Ectodermal cell (in vitro differentiated cells): ENCODE data around the gene ETF1.
"Not testable (repeated sequence)": the region's sequence is repeated elsewhere in the genome, so short reads cannot be mapped to it uniquely, and the experiment has no call there.

Source experiments
- H3K27ac ChIP-seq: 2 replicates; pipeline ENCODE4 v1.7.0; 2013; ENCODE audit warnings: mild to moderate bottlenecking, low read depth, low read length; ENCODE audit not compliant: insufficient read depth, poor library complexity, severe bottlenecking
- H3K27me3 ChIP-seq: 2 replicates; pipeline ENCODE4 v1.7.0; 2013; ENCODE audit warnings: mild to moderate bottlenecking, low read length; ENCODE audit not compliant: insufficient read depth, control insufficient read depth, poor library complexity, severe bottlenecking
- H3K36me3 ChIP-seq: one replicate; pipeline ENCODE4 v1.7.0; 2013; ENCODE audit warnings: low read length; ENCODE audit not compliant: control insufficient read depth, insufficient read depth
- H3K4me1 ChIP-seq: one replicate; pipeline ENCODE4 v1.7.0; 2013; ENCODE audit warnings: low read length; ENCODE audit not compliant: control insufficient read depth, insufficient read depth
- H3K4me3 ChIP-seq: 2 replicates; pipeline ENCODE4 v1.7.0; 2013; ENCODE audit warnings: low read depth, low read length, control low read depth; ENCODE audit not compliant: insufficient read depth
- H3K9me3 ChIP-seq: 2 replicates; pipeline ENCODE4 v1.7.0; 2013; ENCODE audit warnings: mild to moderate bottlenecking, low read length, moderate library complexity; ENCODE audit not compliant: control insufficient read depth
- WGBS, 2 experiments: methylation state at CpG; one replicate each; pipeline ENCODE4 v1.1.7; 2013; ENCODE audit warnings: missing lambda C conversion rate in 2 of 2; 5-methylcytosine and 5-hydroxymethylcytosine counted together

The ETF1 gene

GRCh38 chr5:138507485-138507884 lies 35.6 kb downstream of the ETF1 start:
- WGBS, 2 experiments, result 97 to 98% methylated on average over 8 of the region's 8 CpGs
- H3K4me3 ChIP-seq, H3K27me3 ChIP-seq, H3K9me3 ChIP-seq, H3K27ac ChIP-seq, H3K4me1 ChIP-seq: not testable (repeated sequence)
- peaks cover 16% of the 10 kb centered on the region for H3K36me3 ChIP-seq

DNA sequence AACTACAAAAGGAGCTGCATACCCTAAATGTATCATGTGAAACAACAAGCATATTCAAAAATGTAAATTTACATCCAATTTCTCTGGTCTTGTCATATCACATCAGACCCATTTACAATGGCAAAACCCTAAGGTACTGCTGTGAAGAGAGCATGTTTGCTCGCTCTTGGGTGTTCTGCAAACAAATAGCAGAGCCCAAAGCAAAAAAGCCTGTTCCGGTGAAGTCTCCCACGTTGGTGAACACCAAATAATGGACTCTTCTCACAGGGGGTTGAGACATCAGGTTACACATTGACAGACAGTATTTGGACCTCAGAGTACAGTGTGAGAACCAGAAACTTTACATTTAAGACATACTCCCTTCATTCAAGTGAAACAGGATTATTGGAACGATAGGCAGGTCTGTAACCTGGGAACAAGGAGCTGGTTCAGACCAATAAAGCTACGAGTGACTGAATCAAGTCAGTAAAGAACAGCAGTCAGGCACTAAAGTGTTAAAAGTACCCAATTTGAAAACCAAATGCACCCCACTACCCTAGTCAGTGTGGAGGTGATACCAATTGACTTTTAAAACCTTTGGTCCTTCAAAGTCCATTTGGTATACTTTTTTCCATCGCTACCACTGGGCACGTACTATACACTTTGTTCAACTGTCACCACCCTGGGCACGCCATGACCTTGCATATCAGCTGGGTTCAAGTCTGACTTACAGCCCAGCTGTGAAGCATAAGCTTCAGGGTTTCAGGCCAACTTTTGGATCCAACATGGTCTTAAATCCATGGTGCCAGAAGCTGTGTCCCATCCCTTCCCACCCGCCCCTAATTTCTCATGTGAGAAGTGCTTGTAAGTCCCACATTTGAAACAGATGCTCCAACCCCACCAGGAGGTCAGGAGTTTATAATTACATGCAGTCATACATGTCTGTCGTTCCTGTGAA lies 36.4 kb downstream of the ETF1 start:
- no peaks in the 10 kb centered on the region for H3K27me3 ChIP-seq
- no peaks in the 10 kb centered on the region for H3K4me1 ChIP-seq
- H3K36me3 ChIP-seq, result peaks cover 14% of the 10 kb centered on the region
- WGBS, 2 experiments, result 95 to 96% methylated on average over 10 of the region's 10 CpGs
- H3K27ac ChIP-seq, result no peak overlapping the region
- no peaks in the 10 kb centered on the region for H3K9me3 ChIP-seq
- H3K4me3 ChIP-seq, result no peak overlapping the region

DNA sequence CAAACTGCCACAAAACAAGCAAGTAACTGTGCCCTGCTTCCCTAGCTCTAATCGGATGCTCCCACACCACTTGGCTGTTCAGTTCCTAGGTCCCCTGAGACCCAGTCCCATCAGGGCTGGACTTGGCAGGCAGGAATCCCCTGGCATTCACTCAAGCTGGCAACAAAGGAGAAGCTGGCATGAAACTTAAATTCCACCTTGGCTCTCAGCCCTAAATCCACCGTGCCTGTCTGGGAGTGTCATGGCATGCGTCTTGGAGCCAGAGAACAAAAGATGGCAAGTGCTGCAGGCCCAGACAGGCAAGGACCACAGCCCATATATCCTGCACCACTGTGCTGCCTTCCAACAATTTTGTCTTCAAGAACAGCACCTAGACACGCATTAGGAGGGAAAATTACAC lies 38.2 kb downstream of the ETF1 start:
- 90 to 94% methylated on average over 4 of the region's 4 CpGs for WGBS, 2 experiments
- Histone ChIP-seq H3K4me3 (no peak overlapping the region), H3K9me3 (no peaks in the 10 kb centered on the region), H3K27me3 (no peaks in the 10 kb centered on the region), H3K27ac (no peak overlapping the region), H3K4me1 (no peaks in the 10 kb centered on the region), H3K36me3 (peaks cover 4% of the 10 kb centered on the region)

DNA sequence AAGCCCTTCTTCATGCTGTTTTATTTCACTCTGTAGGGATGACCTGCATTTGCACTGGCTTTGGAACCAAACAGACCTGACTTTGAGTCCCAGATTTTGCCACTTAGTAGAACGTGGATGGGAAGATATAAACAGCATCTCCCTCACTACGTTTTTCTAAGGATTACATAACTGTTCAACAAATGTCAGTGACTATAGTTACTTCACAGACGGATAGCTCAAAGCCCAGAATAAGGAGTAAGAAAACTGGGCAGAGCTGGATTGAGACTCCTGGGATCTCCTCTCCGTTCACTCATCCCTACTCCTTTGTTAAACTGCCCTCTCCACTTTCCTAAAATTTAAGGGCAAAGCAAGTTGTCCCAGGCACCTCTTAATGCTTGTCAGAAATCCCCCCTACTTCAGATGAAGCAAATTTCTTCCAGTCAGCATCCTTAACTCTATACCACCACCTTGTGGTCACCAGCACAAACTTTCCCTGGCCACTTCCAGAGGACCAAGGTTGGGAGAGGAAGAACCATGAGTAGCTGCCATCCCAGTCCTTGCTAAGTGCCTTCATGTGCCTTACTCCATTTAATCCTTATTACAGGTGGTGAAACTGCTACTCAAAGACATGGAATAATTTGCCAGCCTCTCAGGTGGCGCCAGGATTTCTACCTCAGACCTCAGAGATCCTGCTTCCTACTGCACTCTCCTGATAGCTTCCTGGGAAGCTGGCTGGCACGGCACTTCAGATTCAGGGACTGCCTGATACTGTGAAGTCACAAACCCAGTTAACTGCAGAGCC lies 39.4 kb downstream of the ETF1 start:
- H3K36me3 ChIP-seq, result peaks cover 4% of the 10 kb centered on the region
- WGBS, 2 experiments, result 50 to 51% methylated on average over 6 of the region's 6 CpGs
- H3K4me1 ChIP-seq, result no peaks in the 10 kb centered on the region
- no peaks in the 10 kb centered on the region for H3K9me3 ChIP-seq
- no peak overlapping the region for H3K4me3 ChIP-seq
- no peak overlapping the region for H3K27ac ChIP-seq
- H3K27me3 ChIP-seq, result no peaks in the 10 kb centered on the region

GRCh38 chr5:138502521-138502920 lies 40.5 kb downstream of the ETF1 start:
- H3K36me3 ChIP-seq, result no peaks in the 10 kb centered on the region
- 88 to 91% methylated on average over 11 of the region's 11 CpGs for WGBS, 2 experiments
- H3K27me3 ChIP-seq, result no peaks in the 10 kb centered on the region
- no peak overlapping the region for H3K27ac ChIP-seq
- H3K4me3 ChIP-seq, result no peak overlapping the region
- H3K9me3 ChIP-seq, result no peaks in the 10 kb centered on the region
- no peaks in the 10 kb centered on the region for H3K4me1 ChIP-seq

GRCh38 chr5:138502121-138502520 lies 40.9 kb downstream of the ETF1 start:
- no peaks in the 10 kb centered on the region for H3K36me3 ChIP-seq
- WGBS, 2 experiments, result 92 to 94% methylated on average over 4 of the region's 4 CpGs

GRCh38 chr5:138498376-138498775 lies 44.7 kb downstream of the ETF1 start:
- Histone ChIP-seq H3K4me1 (peaks cover 5% of the 10 kb centered on the region), H3K27ac (no peak overlapping the region), H3K4me3 (no peak overlapping the region), H3K27me3 (no peaks in the 10 kb centered on the region), H3K9me3 (no peaks in the 10 kb centered on the region), H3K36me3 (no peaks in the 10 kb centered on the region)
- 79 to 91% methylated on average over 3 to 4 of the region's 4 CpGs for WGBS, 2 experiments

More at GRCh38 chr5:138502121-138502520, 40.9 kb downstream of the ETF1 start:
- Histone ChIP-seq H3K9me3 (no peaks in the 10 kb centered on the region), H3K27ac (no peak overlapping the region), H3K27me3 (no peaks in the 10 kb centered on the region), H3K4me1 (no peaks in the 10 kb centered on the region), H3K4me3 (no peak overlapping the region)

DNA sequence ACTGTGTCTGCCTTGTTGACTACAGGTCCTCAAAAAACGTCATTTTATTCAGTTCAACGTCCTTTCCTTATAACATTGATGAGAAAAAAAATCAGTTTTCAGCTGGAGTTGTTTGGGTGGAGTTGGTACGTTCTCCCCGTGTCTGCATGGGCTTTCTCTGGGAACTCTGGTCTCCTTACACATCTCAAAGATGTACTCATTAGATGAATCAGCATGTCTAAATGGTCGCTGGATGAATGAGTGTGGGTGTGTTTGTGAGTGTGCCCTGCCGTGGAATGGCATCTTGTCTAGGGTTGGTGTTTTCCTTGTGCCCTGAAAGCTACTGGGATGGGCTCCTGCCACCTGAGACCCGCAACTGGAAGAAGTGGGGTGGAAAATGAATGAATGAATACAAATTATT lies 47.7 kb downstream of the ETF1 start:
- Histone ChIP-seq H3K27me3 (peaks cover 21% of the 10 kb centered on the region), H3K9me3 (no peaks in the 10 kb centered on the region), H3K4me3 (no peak overlapping the region), H3K36me3 (no peaks in the 10 kb centered on the region), H3K4me1 (peaks cover 27% of the 10 kb centered on the region), H3K27ac (no peak overlapping the region)
- 93 to 97% methylated on average over 6 to 7 of the region's 7 CpGs for WGBS, 2 experiments

- WGBS, 2 experiments, result 37 to 38% methylated on average over 10 of the region's 10 CpGs
- Histone ChIP-seq H3K27ac (no peak overlapping the region), H3K4me1 (peaks cover 30% of the 10 kb centered on the region), H3K27me3 (peaks cover 32% of the 10 kb centered on the region), H3K4me3 (peak overlapping the region; percentile 53), H3K9me3 (no peaks in the 10 kb centered on the region), H3K36me3 (no peaks in the 10 kb centered on the region)
Measured at GRCh38 chr5:138492560-138493045, 50.4 kb downstream of the ETF1 start.
